Endothelial cell of umbilical vein (primary cell): ENCODE measurements around the gene NBR1. TPM values are rescaled to one million over a fixed set of nuclear protein-coding genes. Genes with fewer than 3 reads are reported as not detected.

Experiments
- BruUV-seq: library from RNA; stranded (reverse); fragments of 400-500 nt; replicated peaks from 2 replicates; lab custom pipeline; 2021; lab: Mats Ljungman, UMichigan
- CTCF ChIA-PET: fragments of 300-600, 350-600 bp; sonication (Branson Sonifier 250); formaldehyde crosslinking; loops from one replicate; lab custom pipeline; 2021; ENCODE audit warnings: antibody characterized with exemption, inconsistent platforms; lab: Charles Lee
- POLR2A ChIA-PET: fragments of 300-600, 350-600 bp; sonication (Branson Sonifier 250); formaldehyde crosslinking; loops from one replicate; lab custom pipeline; 2021; ENCODE audit warnings: antibody characterized with exemption, inconsistent platforms; lab: Charles Lee
- DNase-seq: peaks from one replicate; pipeline ENCODE4 v3.0.0-alpha.2; 2011; ENCODE audit warnings: low read depth, low spot score
- FAIRE-seq: peaks from 2 replicates; lab custom pipeline; 2011; peaks lifted over from hg19 to GRCh38; lab: Jason Lieb, UNC
- H2AFZ ChIP-seq: 2 replicates; pipeline ENCODE4 v1.6.0; 2012; ENCODE audit warnings: low read depth, low read length, control low read depth, inconsistent platforms
- H3K27ac ChIP-seq: 2 replicates; pipeline ENCODE4 v1.5.1; 2011; ENCODE audit warnings: low read depth, mild to moderate bottlenecking, control low read depth, low read length, moderate library complexity; ENCODE audit not compliant: insufficient read depth
- H3K27me3 ChIP-seq, 2 experiments: 2 replicates each; pipeline versions ENCODE4 v1.6.0 to v1.6.1; 2011; ENCODE audit warnings: low read length in 2 of 2, mixed read lengths in 1 of 2; ENCODE audit not compliant: control insufficient read depth in 2 of 2, insufficient read depth in 2 of 2
- H3K36me3 ChIP-seq, 2 experiments: 2 replicates in 1 of 2; 3 replicates in 1 of 2; pipeline ENCODE4 v1.5.1; 2011; ENCODE audit warnings: low read length in 2 of 2, mild to moderate bottlenecking in 1 of 2, moderate library complexity in 1 of 2; ENCODE audit not compliant: control insufficient read depth in 2 of 2, insufficient read depth in 2 of 2; ENCODE audit errors: extremely low read depth in 1 of 2
- H3K4me1 ChIP-seq: 3 replicates; pipeline ENCODE4 v1.5.1; 2011; ENCODE audit warnings: mild to moderate bottlenecking, low read length; ENCODE audit not compliant: control insufficient read depth, insufficient read depth; ENCODE audit errors: extremely low read depth
- H3K4me2 ChIP-seq: 2 replicates; pipeline ENCODE4 v1.6.1; 2011; ENCODE audit warnings: low read length, control low read depth, mixed read lengths; ENCODE audit not compliant: insufficient read depth
- H3K4me3 ChIP-seq, 3 experiments: fragments of 200-600 bp in 1 of 3; sonication (generic), shearing (Covaris generic) in 1 of 3; replicated peaks in 1 of 3; 2 replicates each; pipeline ENCODE4 v1.5.1; 2011 to 2016; ENCODE audit warnings: control low read depth in 3 of 3, low read length in 3 of 3, mild to moderate bottlenecking in 2 of 3, inconsistent platforms in 1 of 3, low read depth in 1 of 3, moderate library complexity in 1 of 3; ENCODE audit not compliant: insufficient read depth in 1 of 3
- H3K79me2 ChIP-seq: 2 replicates; pipeline ENCODE4 v1.6.0; 2012; ENCODE audit warnings: low read length, inconsistent platforms; ENCODE audit not compliant: control insufficient read depth, insufficient read depth
- H3K9ac ChIP-seq: replicated peaks from 2 replicates; pipeline ENCODE3; 2011; ENCODE audit warnings: low read length, control low read depth; ENCODE audit not compliant: insufficient read depth; ENCODE audit errors: extremely low read depth
- H3K9me1 ChIP-seq: replicated peaks from 3 replicates; pipeline ENCODE4 v1.6.0; 2011; ENCODE audit warnings: mild to moderate bottlenecking, low read length; ENCODE audit not compliant: control insufficient read depth, insufficient read depth; ENCODE audit errors: extremely low read depth
- H3K9me3 ChIP-seq: replicated peaks from 2 replicates; pipeline ENCODE4 v1.5.1; 2012; ENCODE audit warnings: low read length, inconsistent platforms; ENCODE audit not compliant: control insufficient read depth, insufficient read depth
- H4K20me1 ChIP-seq: replicated peaks from 2 replicates; pipeline ENCODE3; 2011; ENCODE audit warnings: mild to moderate bottlenecking, low read length; ENCODE audit not compliant: control insufficient read depth, insufficient read depth; ENCODE audit errors: extremely low read depth
- EZH2 ChIP-seq: IDR thresholded peaks from 2 replicates; pipeline ENCODE4 v1.6.1; 2012; ENCODE audit warnings: borderline replicate concordance, low read depth, mild to moderate bottlenecking, moderate library complexity, low read length, inconsistent platforms; ENCODE audit not compliant: severe bottlenecking
- FOS ChIP-seq: IDR thresholded peaks from 2 replicates; pipeline ENCODE4 v1.6.1; 2011; ENCODE audit warnings: mild to moderate bottlenecking, low read length, moderate library complexity, borderline replicate concordance; ENCODE audit not compliant: insufficient read depth
- GATA2 ChIP-seq: IDR thresholded peaks from 2 replicates; pipeline ENCODE4 v1.7.0; 2011; ENCODE audit warnings: low read depth, mild to moderate bottlenecking, moderate library complexity, mixed read lengths, low read length; ENCODE audit not compliant: insufficient read length, insufficient read depth
- JUN ChIP-seq: IDR thresholded peaks from 2 replicates; pipeline ENCODE4 v1.6.1; 2011; ENCODE audit warnings: borderline replicate concordance, low read depth; ENCODE audit not compliant: insufficient read length, insufficient read depth
- MYC ChIP-seq: IDR thresholded peaks from one replicate; pipeline ENCODE4 v1.6.1; 2011; ENCODE audit warnings: mild to moderate bottlenecking, low read depth, low read length
- POLR2A ChIP-seq: IDR thresholded peaks from 2 replicates; pipeline ENCODE4 v1.6.1; 2012; ENCODE audit warnings: low read depth, mild to moderate bottlenecking, control low read depth, low read length
- POLR2AphosphoS5 ChIP-seq: IDR thresholded peaks from 2 replicates; pipeline ENCODE4 v1.6.1; 2012; ENCODE audit warnings: low read depth, mild to moderate bottlenecking, control low read depth, low read length, moderate library complexity; ENCODE audit not compliant: insufficient read depth
- dilution Hi-C: fragments of 300-500 bp; cut with MboI; formaldehyde crosslinking; loops from one replicate; pipeline ENCODE4 v1.15.0; 2019; ENCODE audit warnings: low sequenced_read_pairs; ENCODE audit not compliant: extremely low pct_ligation_motif_present
- intact Hi-C: fragments of 100-400 bp; cut with micrococcal nuclease; formaldehyde crosslinking; loops from one replicate; pipeline ENCODE4 v1.10.0; 2022
- polyA plus RNA-seq, 4 experiments: library from polyadenylated mRNA; depleted of rRNA in 3 of 4; stranded (reverse) in 3 of 4; unstranded in 1 of 4; fragments of >200 nt; gene quantifications; 2 replicates each; pipeline versions ENCODE4 v1.2.1 to v1.2.3, GENCODE V29; 2011 to 2012; ENCODE audit warnings: missing spikeins in 1 of 4
- total RNA-seq: library from RNA; stranded (reverse); gene quantifications from 2 replicates; pipeline ENCODE4 v1.2.3, GENCODE V29; 2021
- TF ChIP-seq, protein P1 (sequence below): IDR thresholded peaks from 2 replicates; pipeline ENCODE4 v1.6.1; 2011; ENCODE audit not compliant: insufficient read depth, insufficient read length
- TF ChIP-seq, protein P2 (sequence below), 2 donors: IDR thresholded peaks; 1 replicate in 1 of 2; 2 replicates in 1 of 2; pipeline ENCODE4 v1.5.1; 2011; ENCODE audit warnings: low read length in 2 of 2, mild to moderate bottlenecking in 2 of 2, moderate library complexity in 2 of 2, control low read depth in 1 of 2, inconsistent platforms in 1 of 2, low read depth in 1 of 2; ENCODE audit not compliant: insufficient read depth in 1 of 2; ENCODE audit errors: extremely low read depth in 1 of 2

Gene NBR1
- total and polyA plus RNA-seq, 2 donors (not counting 3 experiments of a cell fraction or from before 2014, with no cell fraction given), result 26.4 to 57.0 TPM

DNA sequence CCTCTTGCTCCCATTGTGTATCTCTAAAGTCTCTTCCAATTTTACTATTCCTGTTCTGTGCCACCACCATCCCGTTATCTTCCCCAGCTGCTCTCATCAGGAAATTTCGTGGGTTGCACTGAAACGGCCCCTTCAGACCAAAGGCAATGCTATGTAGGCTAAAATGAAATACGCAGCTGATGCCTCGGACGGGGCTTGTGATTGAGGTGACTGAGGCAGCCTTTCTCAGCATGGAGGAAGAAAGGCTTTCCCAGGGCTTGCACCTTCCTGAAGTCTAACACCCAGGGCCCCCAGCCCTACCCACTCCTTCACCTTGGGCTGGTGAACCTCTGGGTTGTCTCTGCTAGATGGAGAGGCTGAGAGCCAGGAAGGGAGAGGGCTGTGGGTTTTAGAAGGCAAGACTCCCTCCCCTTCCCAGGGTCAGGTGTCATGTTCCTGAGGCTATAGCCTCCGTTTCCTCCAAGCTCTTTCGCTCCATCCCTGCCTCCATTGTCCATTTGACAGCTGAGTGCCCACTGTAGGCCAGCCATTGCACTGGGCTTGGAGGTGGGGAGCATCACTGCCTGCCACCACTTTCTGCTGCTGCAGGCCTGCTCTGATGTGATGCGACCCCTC is 49.6 kb downstream of the NBR1 start:
- ChIA-PET CTCF (interaction anchor here (0.7 kb wide), 1 partner anchor 197 kb away, joined by 3 read pairs; no protein-coding TSS in a partner anchor), POLR2A (no interaction called here)
- no peak overlapping the region for H3K4me2 ChIP-seq
- TF ChIP-seq MYC (no peak), EZH2 (no peak), FOS (no peak), JUN (no peak), POLR2AphosphoS5 (no peak), GATA2 (no peak), POLR2A (no peak)
- TF ChIP-seq, protein P1, sequence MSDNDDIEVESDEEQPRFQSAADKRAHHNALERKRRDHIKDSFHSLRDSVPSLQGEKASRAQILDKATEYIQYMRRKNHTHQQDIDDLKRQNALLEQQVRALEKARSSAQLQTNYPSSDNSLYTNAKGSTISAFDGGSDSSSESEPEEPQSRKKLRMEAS, result no peak
- TF ChIP-seq, protein P2, sequence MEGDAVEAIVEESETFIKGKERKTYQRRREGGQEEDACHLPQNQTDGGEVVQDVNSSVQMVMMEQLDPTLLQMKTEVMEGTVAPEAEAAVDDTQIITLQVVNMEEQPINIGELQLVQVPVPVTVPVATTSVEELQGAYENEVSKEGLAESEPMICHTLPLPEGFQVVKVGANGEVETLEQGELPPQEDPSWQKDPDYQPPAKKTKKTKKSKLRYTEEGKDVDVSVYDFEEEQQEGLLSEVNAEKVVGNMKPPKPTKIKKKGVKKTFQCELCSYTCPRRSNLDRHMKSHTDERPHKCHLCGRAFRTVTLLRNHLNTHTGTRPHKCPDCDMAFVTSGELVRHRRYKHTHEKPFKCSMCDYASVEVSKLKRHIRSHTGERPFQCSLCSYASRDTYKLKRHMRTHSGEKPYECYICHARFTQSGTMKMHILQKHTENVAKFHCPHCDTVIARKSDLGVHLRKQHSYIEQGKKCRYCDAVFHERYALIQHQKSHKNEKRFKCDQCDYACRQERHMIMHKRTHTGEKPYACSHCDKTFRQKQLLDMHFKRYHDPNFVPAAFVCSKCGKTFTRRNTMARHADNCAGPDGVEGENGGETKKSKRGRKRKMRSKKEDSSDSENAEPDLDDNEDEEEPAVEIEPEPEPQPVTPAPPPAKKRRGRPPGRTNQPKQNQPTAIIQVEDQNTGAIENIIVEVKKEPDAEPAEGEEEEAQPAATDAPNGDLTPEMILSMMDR (IDR thresholded peaks at IDR 0.05; ENCODE audit: extremely low read depth in 1 of 2, insufficient read depth in 1 of 2, low read depth in 1 of 2, low read length in 2 of 2), result no peak
- no peaks in the 10 kb centered on the region for H3K4me1 ChIP-seq
- no peak overlapping the region for H2AFZ ChIP-seq
- no TSS peak for BruUV-seq
- H3K9me3 ChIP-seq, result no peaks in the 10 kb centered on the region
- intact Hi-C loops (no loop called here), dilution Hi-C loops (no loop called here)
- DNase-seq (no peak), FAIRE-seq (no peak)
- H3K4me3 ChIP-seq, result no peak overlapping the region
- no peak overlapping the region for H3K27ac ChIP-seq
- peaks cover 7 to 18% of the 10 kb centered on the region in 2 experiments for H3K36me3 ChIP-seq
- H4K20me1 ChIP-seq, result no peaks in the 10 kb centered on the region
- no peaks in the 10 kb centered on the region for H3K79me2 ChIP-seq
- no peaks in the 10 kb centered on the region for H3K27me3 ChIP-seq
- H3K9me1 ChIP-seq, result no peaks in the 10 kb centered on the region
- H3K9ac ChIP-seq, result no peak overlapping the region
